Ureter (tissue), 1 donor: ENCODE measurements around the gene IKBKG. TPM values are rescaled to one million over a fixed set of nuclear protein-coding genes. Genes with fewer than 3 reads are reported as not detected.
"Not testable (repeated sequence)": the region's sequence is repeated elsewhere in the genome, so short reads cannot be mapped to it uniquely, and the experiment has no call there.

Experiments
- DNase-seq: peaks from one replicate; pipeline ENCODE4 v3.0.0-alpha.2; 2020; ENCODE audit warnings: low spot score
- total RNA-seq: library from RNA; stranded (reverse); gene quantifications from one replicate; pipeline ENCODE4 v1.2.4, GENCODE V29; 2023
- donor health status: DM: yes; HTN: yes; CAD: no.

Gene IKBKG
- total RNA-seq, 1 donor from 2014 or later: 28.5 TPM

DNA sequence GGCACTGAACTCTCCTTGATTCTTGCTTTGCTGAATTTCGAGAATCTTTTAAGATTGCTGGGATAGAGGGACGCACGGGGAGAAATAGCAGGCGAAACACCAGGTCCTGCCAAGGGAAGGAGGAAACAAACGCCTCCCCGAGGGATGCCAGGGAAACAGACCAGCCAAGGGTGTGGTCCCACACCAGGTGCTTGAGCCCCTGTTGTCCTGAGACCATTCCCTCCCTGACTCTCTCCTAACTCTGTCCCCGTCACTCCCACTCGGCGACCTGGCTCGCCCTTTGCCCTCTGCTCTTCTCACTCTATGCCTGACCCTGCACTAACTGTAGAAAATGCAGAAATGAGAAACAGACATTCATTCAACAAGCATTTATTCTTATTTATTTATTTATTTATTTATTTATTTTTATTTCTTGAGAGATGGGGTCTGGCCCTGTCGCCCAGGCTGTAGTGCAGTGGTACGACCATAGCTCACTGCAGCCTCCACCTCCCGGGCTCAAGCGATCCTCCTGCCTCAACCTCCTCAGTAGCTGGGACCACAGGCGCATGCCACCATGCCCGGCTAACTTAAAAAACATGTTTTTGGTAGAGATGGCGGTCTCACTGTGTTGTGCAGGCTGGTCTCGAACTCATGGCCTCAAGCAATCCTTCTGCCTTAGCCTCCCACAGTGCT lies 55.5 kb downstream of the IKBKG start:
- DNase-seq: no peak

DNA sequence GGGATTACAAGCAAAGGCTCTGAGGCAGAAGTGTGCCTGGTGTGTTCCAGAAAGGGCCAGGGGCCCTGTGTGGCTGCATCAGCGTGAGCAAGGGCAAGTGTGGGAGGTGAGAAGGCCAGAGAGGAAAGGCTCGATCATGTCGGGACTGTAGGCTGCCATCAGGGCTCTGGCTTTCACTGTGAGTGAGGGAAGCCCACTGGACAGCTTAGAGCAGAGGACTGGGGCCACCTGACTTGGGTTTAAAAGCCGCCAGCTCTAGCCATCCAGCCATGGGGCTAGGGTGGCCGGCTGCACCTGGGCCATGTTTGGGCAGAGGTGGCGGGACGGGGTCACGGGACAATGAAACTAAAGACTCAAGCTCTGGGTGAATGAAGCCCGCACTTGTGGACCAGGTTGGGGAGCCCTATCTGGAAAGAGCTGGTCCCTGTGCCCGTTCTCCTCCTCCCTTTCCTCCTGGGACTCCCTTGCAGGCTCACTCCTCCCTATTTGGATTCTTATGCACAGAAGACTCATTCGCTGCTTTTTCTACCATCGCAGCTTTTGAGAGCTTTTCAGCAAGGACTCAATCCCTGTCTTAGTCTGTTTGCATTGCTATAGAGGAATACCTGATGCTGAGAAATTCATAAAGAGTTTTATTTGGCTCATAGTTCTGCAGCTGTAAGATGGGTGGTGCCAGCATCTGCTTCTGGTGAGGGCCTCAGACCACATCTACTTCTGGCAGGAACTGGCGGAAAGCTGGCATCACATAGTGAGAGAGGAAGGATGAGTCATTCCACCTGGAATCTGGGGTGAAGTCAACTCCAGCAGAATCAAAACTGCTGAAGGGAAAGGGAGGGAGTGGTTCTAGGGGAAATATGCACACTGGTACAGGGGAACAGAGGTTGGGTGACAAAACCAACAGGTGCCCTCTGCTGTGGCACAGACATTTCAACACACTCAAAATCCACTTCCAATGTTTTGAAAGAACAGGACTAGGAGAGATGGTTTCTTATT lies 56.3 kb downstream of the IKBKG start:
- DNase-seq: no peak

DNA sequence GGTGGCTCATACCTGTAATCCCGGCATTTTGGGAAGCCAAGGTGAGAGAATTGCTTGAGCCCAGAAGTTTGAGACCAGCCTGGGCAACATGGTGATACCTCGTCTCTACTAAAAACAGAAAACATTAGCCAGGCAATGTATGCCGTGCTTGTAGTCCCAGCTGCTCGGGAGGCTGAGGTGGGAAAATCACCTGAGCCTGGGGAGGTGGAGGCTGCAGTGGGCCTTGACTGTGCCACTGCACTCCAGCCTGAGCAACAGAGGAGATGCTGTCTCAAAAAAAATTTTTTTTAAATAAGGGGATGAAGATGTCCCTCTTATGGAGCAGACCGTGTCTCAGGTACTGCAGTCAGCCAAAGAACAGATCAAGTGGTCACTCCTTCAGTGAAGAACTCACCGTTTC lies 58.1 kb downstream of the IKBKG start:
- no peak for DNase-seq

DNA sequence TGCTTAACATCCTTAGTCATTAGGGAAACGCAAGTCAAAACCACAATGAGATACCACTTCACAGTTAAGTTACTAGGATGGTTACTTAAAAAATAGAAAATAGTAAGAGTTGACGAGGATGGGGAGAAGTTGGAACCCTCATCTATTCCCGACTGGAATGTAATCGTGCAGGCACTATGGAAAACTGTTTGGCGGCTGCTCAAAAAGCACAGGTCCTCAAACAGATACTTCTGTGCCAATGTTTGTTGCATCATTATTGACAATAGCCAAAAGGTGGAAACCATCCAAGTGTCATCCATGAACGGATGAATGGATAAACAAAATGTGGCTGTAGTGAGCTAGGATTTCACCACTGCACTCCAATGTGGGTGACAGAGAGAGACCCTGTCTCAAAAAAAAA lies 60.0 kb downstream of the IKBKG start:
- DNase-seq: no peak

DNA sequence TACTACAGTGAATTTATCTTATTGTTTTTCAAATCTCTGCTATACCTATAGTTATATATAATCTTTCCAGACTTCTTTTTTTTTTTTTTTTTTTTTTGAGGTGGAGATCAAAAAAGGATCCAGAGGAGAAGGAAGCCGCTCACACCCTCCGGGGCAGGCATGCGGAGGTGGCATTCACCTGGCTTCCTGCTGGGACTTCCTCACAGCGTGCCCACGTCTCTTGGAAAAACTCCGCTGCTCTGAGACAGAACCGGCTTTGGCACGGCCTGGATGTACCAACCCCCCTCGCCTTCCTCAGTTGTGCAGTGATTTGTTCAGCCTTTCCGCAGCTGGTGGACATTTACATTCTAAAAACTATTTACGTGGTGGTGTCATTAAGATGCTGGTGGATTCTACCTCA lies 60.6 kb downstream of the IKBKG start:
- DNase-seq: not testable (repeated sequence)

DNA sequence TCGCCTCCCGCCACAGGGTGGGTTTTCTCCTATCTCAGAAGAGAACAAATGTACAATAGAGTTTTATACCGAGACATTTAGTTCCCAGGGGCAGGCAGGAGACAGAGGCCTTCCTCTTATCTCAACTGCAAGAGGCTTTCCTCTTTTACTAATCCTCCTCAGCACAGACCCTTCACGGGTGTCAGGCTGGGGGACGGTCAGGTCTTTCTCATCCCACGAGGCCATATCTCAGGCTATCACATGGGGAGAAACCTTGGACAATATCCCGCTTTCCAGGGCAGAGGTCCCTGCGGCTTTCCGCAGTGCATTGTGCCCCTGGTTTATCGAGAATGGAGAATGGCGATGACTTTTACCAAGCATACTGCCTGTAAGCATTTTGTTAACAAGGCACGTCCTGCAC lies 61.4 kb downstream of the IKBKG start:
- not testable (repeated sequence) for DNase-seq

DNA sequence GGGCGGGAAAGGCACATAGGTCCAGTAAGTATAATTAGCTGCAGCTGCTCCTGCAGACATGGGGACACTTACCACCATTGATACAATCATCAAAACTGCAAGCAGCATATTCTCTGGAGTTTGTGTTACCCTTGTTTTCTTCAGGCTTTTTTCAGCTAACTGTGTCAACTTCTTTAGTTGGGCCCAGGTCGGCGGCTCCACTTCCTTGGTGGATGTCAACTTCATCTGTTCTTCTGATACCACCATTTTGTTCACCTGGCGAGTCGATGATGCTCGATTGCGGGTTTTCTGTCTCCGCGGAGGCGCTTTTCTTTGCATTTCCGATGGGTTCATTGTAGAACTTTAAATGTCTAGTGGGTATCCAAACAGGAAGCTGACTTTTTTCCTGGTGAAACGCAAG lies 63.7 kb downstream of the IKBKG start:
- DNase-seq: not testable (repeated sequence)

DNA sequence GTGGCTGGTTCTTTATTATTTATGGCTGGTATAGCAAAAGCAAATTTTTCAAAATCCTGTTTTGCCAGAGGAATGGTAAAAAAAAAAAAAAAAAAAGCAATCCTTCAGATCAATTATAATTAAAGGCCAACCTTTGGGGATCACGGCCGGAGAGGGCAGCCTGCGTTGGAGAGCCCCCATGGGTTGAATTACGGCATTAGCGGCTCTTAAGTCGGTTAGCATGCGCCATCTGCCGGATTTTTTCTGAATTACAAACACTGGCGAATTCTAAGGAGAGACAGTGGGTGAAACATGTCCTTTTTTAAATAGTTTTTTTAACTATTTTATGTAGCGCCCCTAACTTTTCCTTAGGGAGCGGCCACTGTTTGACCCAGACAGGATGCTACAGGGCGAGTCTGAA lies 66.2 kb downstream of the IKBKG start:
- not testable (repeated sequence) for DNase-seq

Other genes starting within 250 kb of the IKBKG start
- gene FLNA, start 173.0 kb upstream of the IKBKG start, total RNA-seq: 2,361 TPM
- gene EMD, start 168.3 kb upstream of the IKBKG start, total RNA-seq: 80.4 TPM
- gene RPL10, start 149.2 kb upstream of the IKBKG start, total RNA-seq: 3,238 TPM
- gene DNASE1L1, start 138.4 kb upstream of the IKBKG start, total RNA-seq: 27.0 TPM
- 49.5 TPM for gene TAFAZZIN, start 136.1 kb upstream of the IKBKG start, total RNA-seq
- 120 TPM for gene ATP6AP1, start 118.9 kb upstream of the IKBKG start, total RNA-seq
- gene GDI1, start 110.5 kb upstream of the IKBKG start, total RNA-seq: 126 TPM
- gene FAM50A, start 103.5 kb upstream of the IKBKG start, total RNA-seq: 48.6 TPM
- 54.0 TPM for gene PLXNA3, start 89.3 kb upstream of the IKBKG start, total RNA-seq
- 17.5 TPM for gene LAGE3, start 68.3 kb upstream of the IKBKG start, total RNA-seq
- 20.4 TPM for gene UBL4A, start 61.0 kb upstream of the IKBKG start, total RNA-seq
- 23.4 TPM for gene SLC10A3, start 57.0 kb upstream of the IKBKG start, total RNA-seq
- gene FAM3A, start 31.4 kb upstream of the IKBKG start, total RNA-seq: 46.3 TPM
- 52.3 TPM for gene G6PD, start 774 bp upstream of the IKBKG start, total RNA-seq
- not detected for gene CTAG1A, start 37.5 kb downstream of the IKBKG start, total RNA-seq
- gene CTAG1B, start 71.7 kb downstream of the IKBKG start, total RNA-seq: not detected
- not detected for gene CTAG2, start 106.0 kb downstream of the IKBKG start, total RNA-seq
- gene GAB3, start 203.5 kb downstream of the IKBKG start, total RNA-seq: 4.2 TPM
- 73.8 TPM for gene DKC1, start 215.2 kb downstream of the IKBKG start, total RNA-seq